HEK293 (cell line): ENCODE results near the gene PLK3.

Experiments
- CTCF ChIA-PET: fragments of 350-600 bp; formaldehyde crosslinking; extraction: SDS; loops from one replicate; lab custom pipeline; 2021; ENCODE audit warnings: antibody characterized with exemption; lab: Yijun Ruan, JAX
- POLR2A ChIA-PET: fragments of 300-600 bp; formaldehyde crosslinking; extraction: SDS; loops from one replicate; lab custom pipeline; 2020; ENCODE audit warnings: antibody characterized with exemption, inconsistent platforms; lab: Yijun Ruan, JAX
- H3K27ac ChIP-seq: fragments of 200-500 bp; sonication (Bioruptor generic); 2 replicates; pipeline ENCODE4 v1.5.1; 2014; ENCODE audit warnings: low read depth, low read length, control low read depth, inconsistent platforms; ENCODE audit errors: extremely low read depth
- H3K36me3 ChIP-seq, 2 experiments: fragments of 200-500 bp in 1 of 2; sonication (Bioruptor generic) in 1 of 2; 1 replicate in 1 of 2; 2 replicates in 1 of 2; pipeline ENCODE4 v1.5.1; 2014 to 2017; ENCODE audit warnings: inconsistent platforms in 2 of 2, low read length in 2 of 2; ENCODE audit not compliant: control insufficient read depth in 2 of 2, insufficient read depth in 1 of 2
- H3K4me1 ChIP-seq: fragments of 200-500 bp; sonication (Bioruptor generic); 2 replicates; pipeline ENCODE4 v1.5.1; 2014; ENCODE audit warnings: mild to moderate bottlenecking, low read length, inconsistent platforms; ENCODE audit not compliant: control insufficient read depth, insufficient read depth
- H3K4me3 ChIP-seq: 2 replicates; pipeline ENCODE4 v1.5.1; 2011; ENCODE audit warnings: low read depth, mild to moderate bottlenecking, control low read depth, low read length, moderate library complexity
- H3K9me3 ChIP-seq: fragments of 200-500 bp; sonication (Bioruptor generic); 2 replicates; pipeline ENCODE4 v1.5.1; 2014; ENCODE audit warnings: low read depth, low read length, inconsistent platforms; ENCODE audit not compliant: control insufficient read depth, insufficient read depth
- GLIS2 ChIP-seq: fragments of 450-650 bp; formaldehyde crosslinking; IDR thresholded peaks from 2 replicates; pipeline ENCODE4 v1.5.1; 2016; ENCODE audit warnings: missing biosample characterization, missing genetic modification characterization
- HIC1 ChIP-seq: fragments of 450-650 bp; formaldehyde crosslinking; IDR thresholded peaks from 2 replicates; pipeline ENCODE4 v1.5.1; 2016; ENCODE audit warnings: missing biosample characterization, missing genetic modification characterization
- KLF1 ChIP-seq: fragments of 450-650 bp; formaldehyde crosslinking; IDR thresholded peaks from 2 replicates; pipeline ENCODE4 v1.5.1; 2016; ENCODE audit warnings: missing biosample characterization, missing genetic modification characterization
- MYNN ChIP-seq: fragments of 450-650 bp; formaldehyde crosslinking; IDR thresholded peaks from 2 replicates; pipeline ENCODE4 v1.5.1; 2016; ENCODE audit warnings: missing biosample characterization, missing genetic modification characterization, borderline replicate concordance
- OSR2 ChIP-seq: fragments of 450-650 bp; formaldehyde crosslinking; IDR thresholded peaks from 2 replicates; pipeline ENCODE4 v1.5.1; 2016; ENCODE audit warnings: missing biosample characterization, missing genetic modification characterization
- SP7 ChIP-seq: fragments of 450-650 bp; formaldehyde crosslinking; IDR thresholded peaks from 2 replicates; pipeline ENCODE4 v1.5.1; 2016; ENCODE audit warnings: missing biosample characterization, missing genetic modification characterization
- ZBTB8A ChIP-seq: fragments of 450-650 bp; formaldehyde crosslinking; IDR thresholded peaks from 2 replicates; pipeline ENCODE4 v1.5.1; 2016; ENCODE audit warnings: missing biosample characterization, missing genetic modification characterization
- ZIC2 ChIP-seq: fragments of 450-650 bp; formaldehyde crosslinking; IDR thresholded peaks from 2 replicates; pipeline ENCODE4 v1.5.1; 2016; ENCODE audit warnings: missing biosample characterization, missing genetic modification characterization
- ZNF221 ChIP-seq: fragments of 450-650 bp; formaldehyde crosslinking; IDR thresholded peaks from 2 replicates; pipeline ENCODE4 v1.5.1; 2017; ENCODE audit warnings: missing biosample characterization, missing genetic modification characterization, borderline replicate concordance
- ZNF26 ChIP-seq: fragments of 450-650 bp; formaldehyde crosslinking; IDR thresholded peaks from 2 replicates; pipeline ENCODE4 v1.5.1; 2016; ENCODE audit warnings: missing biosample characterization, missing genetic modification characterization
- ZNF341 ChIP-seq: fragments of 450-650 bp; formaldehyde crosslinking; IDR thresholded peaks from 2 replicates; pipeline ENCODE4; 2016; ENCODE audit warnings: low read depth, missing biosample characterization, missing genetic modification characterization
- ZNF37A ChIP-seq: fragments of 450-650 bp; IDR thresholded peaks from 2 replicates; pipeline ENCODE4 v1.5.1; 2018; ENCODE audit warnings: missing biosample characterization, missing genetic modification characterization
- ZNF391 ChIP-seq: fragments of 450-650 bp; formaldehyde crosslinking; IDR thresholded peaks from 2 replicates; pipeline ENCODE4 v1.5.1; 2016; ENCODE audit warnings: low read depth, missing biosample characterization, missing genetic modification characterization, borderline replicate concordance
- ZNF398 ChIP-seq: fragments of 450-650 bp; formaldehyde crosslinking; IDR thresholded peaks from 2 replicates; pipeline ENCODE4 v1.5.1; 2017; ENCODE audit warnings: missing biosample characterization, missing genetic modification characterization
- ZNF423 ChIP-seq: fragments of 450-650 bp; formaldehyde crosslinking; IDR thresholded peaks from 2 replicates; pipeline ENCODE4 v1.5.1; 2016; ENCODE audit warnings: missing biosample characterization, missing genetic modification characterization
- ZNF501 ChIP-seq: fragments of 450-650 bp; formaldehyde crosslinking; IDR thresholded peaks from 2 replicates; pipeline ENCODE4 v1.5.1; 2016; ENCODE audit warnings: missing biosample characterization, missing genetic modification characterization
- ZNF677 ChIP-seq: fragments of 450-650 bp; IDR thresholded peaks from 2 replicates; pipeline ENCODE4 v1.5.0; 2018; ENCODE audit warnings: missing biosample characterization, mild to moderate bottlenecking, missing genetic modification characterization, moderate library complexity
- ZNF704 ChIP-seq: fragments of 450-650 bp; formaldehyde crosslinking; IDR thresholded peaks from 2 replicates; pipeline ENCODE4 v1.5.1; 2016; ENCODE audit warnings: missing biosample characterization, missing genetic modification characterization
- ZNF843 ChIP-seq: fragments of 450-650 bp; formaldehyde crosslinking; IDR thresholded peaks from 2 replicates; pipeline ENCODE4 v1.5.1; 2016; ENCODE audit warnings: missing biosample characterization, missing genetic modification characterization
- TF ChIP-seq, protein P1 (sequence below): fragments of 450-650 bp; formaldehyde crosslinking; IDR thresholded peaks from 2 replicates; pipeline ENCODE4 v1.5.1; 2016; ENCODE audit warnings: missing biosample characterization, missing genetic modification characterization, borderline replicate concordance
- TF ChIP-seq, protein P2 (sequence below): sonication (generic); formaldehyde crosslinking; IDR thresholded peaks from 2 replicates; pipeline ENCODE4 v1.8.1; 2022; ENCODE audit warnings: mild to moderate bottlenecking, moderate library complexity, missing genetic modification reagents
- TF ChIP-seq, protein P3 (sequence below): fragments of 450-650 bp; formaldehyde crosslinking; IDR thresholded peaks from 2 replicates; pipeline ENCODE4 v1.5.1; 2017; ENCODE audit warnings: missing biosample characterization, missing genetic modification characterization

Gene PLK3

GRCh38 chr1:44831516-44831915 lies 31.3 kb downstream of the PLK3 start:
- Histone ChIP-seq H3K27ac (0 out of 2 replicates have a peak overlapping the region, but pooled peaks have one; percentile 29), H3K4me1 (peaks cover 11% of the 10 kb centered on the region), H3K9me3 (no peaks in the 10 kb centered on the region), H3K4me3 (no peak overlapping the region), H3K36me3 (peaks cover 0 to 27% of the 10 kb centered on the region in 2 experiments; a peak in 1 of 3 replicates)
- ChIA-PET POLR2A (interaction anchor here (0.9 to 3.4 kb wide), 4 partner anchors 10 to 31 kb away, joined by 4 to 9 read pairs (median 8); partner anchors contain the start of genes PLK3 and PTCH2), CTCF (interaction anchor here (0.6 to 1.5 kb wide), 3 partner anchors 37 to 399 kb away, joined by 3 to 6 read pairs (median 3); no protein-coding TSS in a partner anchor)
- TF ChIP-seq ZNF501 (tag by site-specific recombination) = no peak
- TF ChIP-seq ZNF704 (tag by site-specific recombination) = no peak
- peak; percentile 69; the same call in 1 of the 2 replicates for TF ChIP-seq ZNF423 (tag by site-specific recombination)
- TF ChIP-seq ZNF26 (tag by site-specific recombination) = no peak
- TF ChIP-seq GLIS2 (tag by site-specific recombination) = no peak
- TF ChIP-seq HIC1 (tag by site-specific recombination) = no peak
- TF ChIP-seq, protein P1, sequence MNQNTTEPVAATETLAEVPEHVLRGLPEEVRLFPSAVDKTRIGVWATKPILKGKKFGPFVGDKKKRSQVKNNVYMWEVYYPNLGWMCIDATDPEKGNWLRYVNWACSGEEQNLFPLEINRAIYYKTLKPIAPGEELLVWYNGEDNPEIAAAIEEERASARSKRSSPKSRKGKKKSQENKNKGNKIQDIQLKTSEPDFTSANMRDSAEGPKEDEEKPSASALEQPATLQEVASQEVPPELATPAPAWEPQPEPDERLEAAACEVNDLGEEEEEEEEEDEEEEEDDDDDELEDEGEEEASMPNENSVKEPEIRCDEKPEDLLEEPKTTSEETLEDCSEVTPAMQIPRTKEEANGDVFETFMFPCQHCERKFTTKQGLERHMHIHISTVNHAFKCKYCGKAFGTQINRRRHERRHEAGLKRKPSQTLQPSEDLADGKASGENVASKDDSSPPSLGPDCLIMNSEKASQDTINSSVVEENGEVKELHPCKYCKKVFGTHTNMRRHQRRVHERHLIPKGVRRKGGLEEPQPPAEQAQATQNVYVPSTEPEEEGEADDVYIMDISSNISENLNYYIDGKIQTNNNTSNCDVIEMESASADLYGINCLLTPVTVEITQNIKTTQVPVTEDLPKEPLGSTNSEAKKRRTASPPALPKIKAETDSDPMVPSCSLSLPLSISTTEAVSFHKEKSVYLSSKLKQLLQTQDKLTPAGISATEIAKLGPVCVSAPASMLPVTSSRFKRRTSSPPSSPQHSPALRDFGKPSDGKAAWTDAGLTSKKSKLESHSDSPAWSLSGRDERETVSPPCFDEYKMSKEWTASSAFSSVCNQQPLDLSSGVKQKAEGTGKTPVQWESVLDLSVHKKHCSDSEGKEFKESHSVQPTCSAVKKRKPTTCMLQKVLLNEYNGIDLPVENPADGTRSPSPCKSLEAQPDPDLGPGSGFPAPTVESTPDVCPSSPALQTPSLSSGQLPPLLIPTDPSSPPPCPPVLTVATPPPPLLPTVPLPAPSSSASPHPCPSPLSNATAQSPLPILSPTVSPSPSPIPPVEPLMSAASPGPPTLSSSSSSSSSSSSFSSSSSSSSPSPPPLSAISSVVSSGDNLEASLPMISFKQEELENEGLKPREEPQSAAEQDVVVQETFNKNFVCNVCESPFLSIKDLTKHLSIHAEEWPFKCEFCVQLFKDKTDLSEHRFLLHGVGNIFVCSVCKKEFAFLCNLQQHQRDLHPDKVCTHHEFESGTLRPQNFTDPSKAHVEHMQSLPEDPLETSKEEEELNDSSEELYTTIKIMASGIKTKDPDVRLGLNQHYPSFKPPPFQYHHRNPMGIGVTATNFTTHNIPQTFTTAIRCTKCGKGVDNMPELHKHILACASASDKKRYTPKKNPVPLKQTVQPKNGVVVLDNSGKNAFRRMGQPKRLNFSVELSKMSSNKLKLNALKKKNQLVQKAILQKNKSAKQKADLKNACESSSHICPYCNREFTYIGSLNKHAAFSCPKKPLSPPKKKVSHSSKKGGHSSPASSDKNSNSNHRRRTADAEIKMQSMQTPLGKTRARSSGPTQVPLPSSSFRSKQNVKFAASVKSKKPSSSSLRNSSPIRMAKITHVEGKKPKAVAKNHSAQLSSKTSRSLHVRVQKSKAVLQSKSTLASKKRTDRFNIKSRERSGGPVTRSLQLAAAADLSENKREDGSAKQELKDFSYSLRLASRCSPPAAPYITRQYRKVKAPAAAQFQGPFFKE (tag by site-specific recombination) = no peak
- TF ChIP-seq, protein P2, sequence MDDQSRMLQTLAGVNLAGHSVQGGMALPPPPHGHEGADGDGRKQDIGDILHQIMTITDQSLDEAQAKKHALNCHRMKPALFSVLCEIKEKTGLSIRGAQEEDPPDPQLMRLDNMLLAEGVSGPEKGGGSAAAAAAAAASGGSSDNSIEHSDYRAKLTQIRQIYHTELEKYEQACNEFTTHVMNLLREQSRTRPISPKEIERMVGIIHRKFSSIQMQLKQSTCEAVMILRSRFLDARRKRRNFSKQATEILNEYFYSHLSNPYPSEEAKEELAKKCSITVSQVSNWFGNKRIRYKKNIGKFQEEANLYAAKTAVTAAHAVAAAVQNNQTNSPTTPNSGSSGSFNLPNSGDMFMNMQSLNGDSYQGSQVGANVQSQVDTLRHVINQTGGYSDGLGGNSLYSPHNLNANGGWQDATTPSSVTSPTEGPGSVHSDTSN (CRISPR knock-in tag) = no peak
- TF ChIP-seq ZNF391 (tag by site-specific recombination) = no peak
- TF ChIP-seq ZBTB8A = no peak
- no peak for TF ChIP-seq ZNF221
- TF ChIP-seq KLF1 = peak; percentile 41; the same call in 1 of the 2 replicates
- no peak for TF ChIP-seq ZNF843 (tag by site-specific recombination)
- peak; percentile 39; the same call in 1 of the 2 replicates for TF ChIP-seq ZNF398 (tag by site-specific recombination)
- peak; percentile 95 for TF ChIP-seq ZIC2 (tag by site-specific recombination)
- TF ChIP-seq ZNF37A = no peak
- no peak for TF ChIP-seq MYNN (tag by site-specific recombination)
- peak; percentile 77 for TF ChIP-seq SP7 (tag by site-specific recombination)
- TF ChIP-seq ZNF677 (tag by site-specific recombination) = no peak
- TF ChIP-seq ZNF341 = peak; percentile 93
- TF ChIP-seq, protein P3, sequence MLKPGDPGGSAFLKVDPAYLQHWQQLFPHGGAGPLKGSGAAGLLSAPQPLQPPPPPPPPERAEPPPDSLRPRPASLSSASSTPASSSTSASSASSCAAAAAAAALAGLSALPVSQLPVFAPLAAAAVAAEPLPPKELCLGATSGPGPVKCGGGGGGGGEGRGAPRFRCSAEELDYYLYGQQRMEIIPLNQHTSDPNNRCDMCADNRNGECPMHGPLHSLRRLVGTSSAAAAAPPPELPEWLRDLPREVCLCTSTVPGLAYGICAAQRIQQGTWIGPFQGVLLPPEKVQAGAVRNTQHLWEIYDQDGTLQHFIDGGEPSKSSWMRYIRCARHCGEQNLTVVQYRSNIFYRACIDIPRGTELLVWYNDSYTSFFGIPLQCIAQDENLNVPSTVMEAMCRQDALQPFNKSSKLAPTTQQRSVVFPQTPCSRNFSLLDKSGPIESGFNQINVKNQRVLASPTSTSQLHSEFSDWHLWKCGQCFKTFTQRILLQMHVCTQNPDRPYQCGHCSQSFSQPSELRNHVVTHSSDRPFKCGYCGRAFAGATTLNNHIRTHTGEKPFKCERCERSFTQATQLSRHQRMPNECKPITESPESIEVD = no peak
- TF ChIP-seq OSR2 (tag by site-specific recombination) = 0 out of 2 replicates have a peak, but pooled peaks have one; percentile 12
